ENCODE measurements around the gene RALB. TPM values are rescaled to one million over a fixed set of nuclear protein-coding genes. Genes with fewer than 3 reads are reported as not detected.

RALB gene
- total RNA-seq, 2 experiments from 2014 or later, result 3.1 to 3.6 TPM

DNA sequence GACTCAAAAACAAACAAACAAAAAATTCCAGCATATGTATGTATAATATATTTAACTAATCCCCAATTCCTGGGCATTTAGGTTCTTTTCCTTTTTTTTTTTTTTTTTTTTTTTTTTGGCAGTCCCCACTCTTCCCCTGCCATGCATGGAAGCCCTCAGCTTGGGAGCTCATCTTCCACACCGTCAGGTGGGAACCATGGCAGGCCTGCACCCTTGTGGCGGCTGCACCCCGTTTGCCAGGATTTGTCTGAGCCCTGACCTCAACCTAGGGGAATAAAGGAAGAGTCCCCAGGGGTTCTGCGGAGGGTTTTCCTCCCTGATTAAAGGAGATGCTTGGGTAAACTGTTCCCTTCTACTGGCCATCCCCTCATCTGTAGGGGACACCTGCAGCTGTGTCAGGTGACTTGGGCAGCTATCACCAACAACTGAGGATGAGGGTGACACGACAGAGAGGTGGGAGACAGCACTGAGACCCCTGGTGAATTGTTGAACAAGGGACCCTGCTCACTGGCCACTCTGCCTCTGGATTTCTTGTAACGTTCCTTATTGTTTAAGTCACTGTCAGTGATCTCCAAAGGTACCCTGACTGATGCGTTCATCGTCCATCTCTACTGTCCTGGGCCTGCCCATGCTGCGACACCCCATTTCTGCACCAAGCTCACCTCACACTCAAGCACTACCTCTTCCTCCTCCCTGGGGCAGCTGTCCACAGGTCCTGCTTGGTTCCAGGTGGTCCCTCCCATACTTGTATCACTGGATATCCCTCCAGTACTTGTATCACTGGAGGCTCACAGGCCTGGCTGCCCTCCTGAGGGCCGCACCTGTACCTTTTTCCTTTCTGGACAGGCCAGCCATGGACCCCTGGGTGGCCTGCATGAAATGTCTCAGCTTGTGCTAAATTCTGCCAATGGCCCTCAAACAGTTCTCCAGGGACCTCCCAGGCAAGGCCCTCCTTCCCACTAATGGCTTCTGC, 44.0 kb upstream of the RALB start:
- ATAC-seq (ENCODE audit: poor library complexity), result no peak
- Mint-ChIP-seq H3K36me3 (ENCODE audit: low read depth) (no peaks in the 10 kb centered on the region), H3K27ac (no peak overlapping the region), H3K4me1 (ENCODE audit: low read depth) (no peaks in the 10 kb centered on the region), H3K4me3 (no peak overlapping the region), H3K9me3 (no peaks in the 10 kb centered on the region), H3K27me3 (no peaks in the 10 kb centered on the region)
- H3K27me3 ChIP-seq (ENCODE audit: control insufficient read depth in 1 of 2, insufficient read depth in 2 of 2, low read length in 2 of 2), result no peaks in the 10 kb centered on the region
- ChIA-PET POLR2A (interaction anchor here (1.9 kb wide), 1 partner anchor 34 kb away, joined by 7 read pairs; no protein-coding TSS in a partner anchor), CTCF (no interaction called here)
- peaks cover 16% of the 10 kb centered on the region for H3K4me1 ChIP-seq (ENCODE audit: insufficient read depth, low read length)
- intact Hi-C loops (cut with DNase I, micrococcal nuclease), result loop anchor here in 1 of 2 experiments (5.0 kb wide), 1 partner anchor 104 kb away; no protein-coding TSS in a partner anchor
- H3K4me3 ChIP-seq (ENCODE audit: low read length), result no peak overlapping the region
- peaks cover 0 to 4% of the 10 kb centered on the region in 2 experiments for H3K9me3 ChIP-seq (ENCODE audit: control insufficient read depth in 1 of 2, insufficient read depth in 1 of 2, low read length in 2 of 2)
- no peak for DNase-seq
- H3K36me3 ChIP-seq (ENCODE audit: insufficient read depth, low read length), result no peaks in the 10 kb centered on the region
- H3K27ac ChIP-seq (ENCODE audit: low read depth in 1 of 2, low read length in 2 of 2), result no peak overlapping the region
- TF ChIP-seq, protein P1, sequence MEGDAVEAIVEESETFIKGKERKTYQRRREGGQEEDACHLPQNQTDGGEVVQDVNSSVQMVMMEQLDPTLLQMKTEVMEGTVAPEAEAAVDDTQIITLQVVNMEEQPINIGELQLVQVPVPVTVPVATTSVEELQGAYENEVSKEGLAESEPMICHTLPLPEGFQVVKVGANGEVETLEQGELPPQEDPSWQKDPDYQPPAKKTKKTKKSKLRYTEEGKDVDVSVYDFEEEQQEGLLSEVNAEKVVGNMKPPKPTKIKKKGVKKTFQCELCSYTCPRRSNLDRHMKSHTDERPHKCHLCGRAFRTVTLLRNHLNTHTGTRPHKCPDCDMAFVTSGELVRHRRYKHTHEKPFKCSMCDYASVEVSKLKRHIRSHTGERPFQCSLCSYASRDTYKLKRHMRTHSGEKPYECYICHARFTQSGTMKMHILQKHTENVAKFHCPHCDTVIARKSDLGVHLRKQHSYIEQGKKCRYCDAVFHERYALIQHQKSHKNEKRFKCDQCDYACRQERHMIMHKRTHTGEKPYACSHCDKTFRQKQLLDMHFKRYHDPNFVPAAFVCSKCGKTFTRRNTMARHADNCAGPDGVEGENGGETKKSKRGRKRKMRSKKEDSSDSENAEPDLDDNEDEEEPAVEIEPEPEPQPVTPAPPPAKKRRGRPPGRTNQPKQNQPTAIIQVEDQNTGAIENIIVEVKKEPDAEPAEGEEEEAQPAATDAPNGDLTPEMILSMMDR (IDR thresholded peaks at IDR 0.05), result no peak

DNA sequence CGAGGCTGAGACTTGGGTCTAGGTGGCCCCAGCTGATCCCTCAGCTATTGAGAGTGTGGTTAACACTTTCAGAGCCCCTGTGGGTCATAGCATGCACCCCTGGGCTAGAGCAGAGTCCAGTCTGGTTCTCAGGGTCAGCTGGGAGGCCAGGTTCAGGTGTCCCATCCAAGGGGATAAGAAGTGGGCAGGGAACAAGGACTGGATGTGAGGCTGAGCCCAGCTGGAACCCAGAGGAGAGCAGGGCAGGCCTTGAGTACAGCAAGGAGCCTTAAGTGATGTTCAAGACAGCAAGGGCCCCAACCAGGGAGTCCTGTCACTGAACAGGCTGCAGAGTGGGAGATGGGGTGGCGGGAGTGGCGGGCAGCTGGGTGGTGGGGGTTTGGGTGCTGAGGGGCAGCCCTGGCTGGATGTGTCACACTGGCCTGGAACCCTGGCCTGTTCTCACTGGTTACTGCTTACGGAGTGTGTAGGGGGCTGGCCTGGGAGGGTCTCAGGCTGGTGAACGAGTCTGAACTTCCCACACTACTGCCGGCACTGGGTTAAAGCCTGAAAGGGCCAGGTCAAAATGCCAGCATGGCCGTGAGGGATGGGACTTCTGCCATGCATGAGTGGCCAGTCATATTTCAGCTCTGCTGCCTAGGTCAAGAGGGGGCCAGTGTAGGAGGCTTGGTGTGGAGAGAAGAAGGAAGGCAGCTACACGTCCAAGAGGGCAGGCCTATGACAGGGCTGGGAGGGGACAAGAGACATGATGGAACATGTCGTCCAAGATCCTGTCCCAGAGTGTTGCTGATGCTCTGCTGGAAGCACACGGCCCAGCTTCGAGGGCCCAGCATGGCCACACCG, 43.0 kb upstream of the RALB start:
- H3K27ac Mint-ChIP-seq, result peak overlapping the region; percentile 4
- Histone ChIP-seq H3K4me1 (ENCODE audit: insufficient read depth, low read length) (peaks cover 16% of the 10 kb centered on the region), H3K27me3 (ENCODE audit: control insufficient read depth in 1 of 2, insufficient read depth in 2 of 2, low read length in 2 of 2) (no peaks in the 10 kb centered on the region), H3K9me3 (ENCODE audit: control insufficient read depth in 1 of 2, insufficient read depth in 1 of 2, low read length in 2 of 2) (peaks cover 0 to 4% of the 10 kb centered on the region in 2 experiments), H3K27ac (ENCODE audit: low read depth in 1 of 2, low read length in 2 of 2) (no peak overlapping the region), H3K4me3 (ENCODE audit: low read length) (no peak overlapping the region), H3K36me3 (ENCODE audit: insufficient read depth, low read length) (no peaks in the 10 kb centered on the region)
- ChIA-PET POLR2A (interaction anchor here (0.6 to 1.9 kb wide), 3 partner anchors 23 to 268 kb away, joined by 3 to 7 read pairs (median 4); no protein-coding TSS in a partner anchor), CTCF (no interaction called here)
- no peaks in the 10 kb centered on the region for H3K27me3 Mint-ChIP-seq
- no peak overlapping the region for H3K4me3 Mint-ChIP-seq
- no peaks in the 10 kb centered on the region for H3K36me3 Mint-ChIP-seq (ENCODE audit: low read depth)
- intact Hi-C loops (cut with DNase I, micrococcal nuclease), result loop anchor here in 1 of 2 experiments (5.0 kb wide), 1 partner anchor 103 kb away; no protein-coding TSS in a partner anchor
- ATAC-seq (ENCODE audit: poor library complexity), result no peak
- TF ChIP-seq, protein P1 (IDR thresholded peaks at IDR 0.05), result no peak
- DNase-seq, result no peak
- H3K9me3 Mint-ChIP-seq, result no peaks in the 10 kb centered on the region
- H3K4me1 Mint-ChIP-seq (ENCODE audit: low read depth), result no peaks in the 10 kb centered on the region

DNA sequence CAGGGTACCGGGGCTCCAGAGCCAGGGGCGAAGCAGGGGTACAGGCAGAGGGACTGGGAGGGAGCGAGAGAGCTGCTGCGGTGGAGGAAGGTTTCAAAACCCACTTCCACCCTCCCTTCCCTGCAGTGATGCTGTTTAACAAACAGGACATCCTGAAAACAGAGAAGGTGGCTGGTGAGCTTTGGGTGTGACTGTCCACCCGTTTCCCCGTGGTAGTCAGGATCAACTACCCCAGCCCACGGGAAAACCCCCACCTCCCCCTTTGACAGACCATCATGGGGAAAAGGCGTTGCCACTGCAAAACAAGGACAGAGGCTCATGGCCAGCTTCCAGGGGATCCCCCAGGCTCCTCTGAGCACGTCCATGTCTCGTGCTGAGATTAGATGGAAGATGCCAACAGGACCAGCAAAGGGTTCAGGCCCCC, 42.4 kb upstream of the RALB start:
- ChIA-PET CTCF (no interaction called here), POLR2A (interaction anchor here (1.5 to 1.9 kb wide), 2 partner anchors 22 to 35 kb away, joined by 3 to 7 read pairs; no protein-coding TSS in a partner anchor)
- no peak overlapping the region for H3K4me3 Mint-ChIP-seq
- H3K27me3 Mint-ChIP-seq, result no peaks in the 10 kb centered on the region
- DNase-seq, result peak in 3 of 14 experiments; percentile 39 to 54 (median 54)
- Histone ChIP-seq H3K27ac (ENCODE audit: low read depth in 1 of 2, low read length in 2 of 2) (peak overlapping the region in 1 of 2 donors; percentile 9), H3K36me3 (ENCODE audit: insufficient read depth, low read length) (no peaks in the 10 kb centered on the region), H3K27me3 (ENCODE audit: control insufficient read depth in 1 of 2, insufficient read depth in 2 of 2, low read length in 2 of 2) (no peaks in the 10 kb centered on the region), H3K9me3 (ENCODE audit: control insufficient read depth in 1 of 2, insufficient read depth in 1 of 2, low read length in 2 of 2) (peaks cover 0 to 4% of the 10 kb centered on the region in 2 experiments), H3K4me3 (ENCODE audit: low read length) (no peak overlapping the region), H3K4me1 (ENCODE audit: insufficient read depth, low read length) (peaks cover 16% of the 10 kb centered on the region)
- TF ChIP-seq, protein P1 (IDR thresholded peaks at IDR 0.05), result no peak
- no peaks in the 10 kb centered on the region for H3K36me3 Mint-ChIP-seq (ENCODE audit: low read depth)
- peak; percentile 56 for ATAC-seq (ENCODE audit: poor library complexity)
- H3K4me1 Mint-ChIP-seq (ENCODE audit: low read depth), result no peaks in the 10 kb centered on the region
- H3K9me3 Mint-ChIP-seq, result no peaks in the 10 kb centered on the region
- peak overlapping the region; percentile 4 for H3K27ac Mint-ChIP-seq
- intact Hi-C loops (cut with DNase I, micrococcal nuclease), result no loop called here

All from CD4-positive, alpha-beta T cell (primary cell).